DND-41 (cell line): ENCODE measurements around the gene SHMT2.
A peak's percentile ranks its signal among the peaks of the same experiment; 100 is the strongest.
"Not testable (repeated sequence)": the region's sequence is repeated elsewhere in the genome, so short reads cannot be mapped to it uniquely, and the experiment has no call there.

ENCODE experiments used
- ATAC-seq: fragments of 200-7000 bp; cut with Tn5 transposase; 3 replicates; pipeline ENCODE4 v1.9.1; 2021; ENCODE audit warnings: low read depth; ENCODE audit not compliant: insufficient read depth
- DNase-seq: peaks from one replicate; pipeline ENCODE4 v3.0.0-alpha.2; 2020
- H2AFZ ChIP-seq: 2 replicates; pipeline ENCODE4 v1.6.0; 2012; ENCODE audit warnings: low read depth, low read length
- H3K27ac ChIP-seq: 2 replicates; pipeline ENCODE4 v1.5.1; 2012; ENCODE audit warnings: low read length, inconsistent platforms
- H3K27me3 ChIP-seq: fragments of 200-600 bp; sonication (generic); 2 replicates; pipeline ENCODE4 v1.6.0; 2012; ENCODE audit warnings: low read length, mild to moderate bottlenecking, inconsistent platforms; ENCODE audit not compliant: insufficient read depth, poor library complexity
- H3K36me3 ChIP-seq: 2 replicates; pipeline ENCODE4 v1.5.1; 2012; ENCODE audit warnings: low read length, inconsistent platforms; ENCODE audit not compliant: insufficient read depth
- H3K4me1 ChIP-seq: 2 replicates; pipeline ENCODE4 v1.5.1; 2012; ENCODE audit warnings: mild to moderate bottlenecking, low read length; ENCODE audit not compliant: insufficient read depth
- H3K4me2 ChIP-seq: 2 replicates; pipeline ENCODE4 v1.6.0; 2012; ENCODE audit warnings: mild to moderate bottlenecking, moderate library complexity, low read length, inconsistent platforms; ENCODE audit not compliant: insufficient read depth
- H3K4me3 ChIP-seq, 2 experiments: fragments of 200-600 bp in 1 of 2; shearing (Covaris generic) in 1 of 2; 2 replicates each; pipeline ENCODE4 v1.5.1; 2012 to 2016; ENCODE audit warnings: inconsistent platforms in 2 of 2, low read length in 2 of 2, mild to moderate bottlenecking in 2 of 2, low read depth in 1 of 2, moderate library complexity in 1 of 2
- H3K79me2 ChIP-seq: 2 replicates; pipeline ENCODE4 v1.6.0; 2012; ENCODE audit warnings: low read length, inconsistent platforms; ENCODE audit not compliant: insufficient read depth
- H3K9ac ChIP-seq: 2 replicates; pipeline ENCODE4 v1.6.0; 2012; ENCODE audit warnings: low read depth, mild to moderate bottlenecking, inconsistent platforms, low read length, moderate library complexity
- H3K9me3 ChIP-seq: 2 replicates; pipeline ENCODE4 v1.5.1; 2012; ENCODE audit warnings: low read length, moderate library complexity, mild to moderate bottlenecking, inconsistent platforms; ENCODE audit not compliant: insufficient read depth, severe bottlenecking
- H4K20me1 ChIP-seq: 2 replicates; pipeline ENCODE4 v1.6.0; 2012; ENCODE audit warnings: low read length; ENCODE audit not compliant: insufficient read depth
- CTCF ChIP-seq: IDR thresholded peaks from 2 replicates; pipeline ENCODE4 v1.5.1; 2012; ENCODE audit warnings: borderline replicate concordance, low read length, moderate library complexity, mild to moderate bottlenecking; ENCODE audit not compliant: poor library complexity, severe bottlenecking; ENCODE audit errors: extremely low read depth
- EZH2 ChIP-seq: IDR thresholded peaks from 3 replicates; pipeline ENCODE4 v1.6.1; 2012; ENCODE audit warnings: borderline replicate concordance, low read depth, mild to moderate bottlenecking, moderate library complexity, low read length, inconsistent platforms; ENCODE audit not compliant: severe bottlenecking

SHMT2 gene

GRCh38 chr12:57278465-57279381 lies 49.2 kb downstream of the SHMT2 start:
- no peaks in the 10 kb centered on the region for H3K9me3 ChIP-seq
- no peak overlapping the region for H3K27ac ChIP-seq
- DNase-seq (no peak), ATAC-seq (no peak)
- peaks cover 68% of the 10 kb centered on the region for H3K36me3 ChIP-seq
- H3K4me1 ChIP-seq: peaks cover 22% of the 10 kb centered on the region
- H3K9ac ChIP-seq: no peak overlapping the region
- H4K20me1 ChIP-seq: no peaks in the 10 kb centered on the region
- H2AFZ ChIP-seq: no peak overlapping the region
- no peaks in the 10 kb centered on the region for H3K79me2 ChIP-seq
- TF ChIP-seq EZH2 (no peak), CTCF (no peak)
- H3K4me3 ChIP-seq: no peak overlapping the region
- H3K27me3 ChIP-seq: no peaks in the 10 kb centered on the region
- H3K4me2 ChIP-seq: no peak overlapping the region

- Histone ChIP-seq H4K20me1 (no peaks in the 10 kb centered on the region), H3K9me3 (no peaks in the 10 kb centered on the region), H2AFZ (no peak overlapping the region), H3K4me1 (peaks cover 22% of the 10 kb centered on the region), H3K79me2 (no peaks in the 10 kb centered on the region), H3K27me3 (no peaks in the 10 kb centered on the region), H3K36me3 (peaks cover 74% of the 10 kb centered on the region), H3K4me3 (no peak overlapping the region), H3K4me2 (peak overlapping the region; percentile 0; the same call in 1 of the 2 replicates), H3K27ac (peak overlapping the region; percentile 65), H3K9ac (no peak overlapping the region; the same call in 1 of the 2 replicates)
- TF ChIP-seq EZH2: no peak
- TF ChIP-seq CTCF: no peak
- DNase-seq (peak; percentile 60), ATAC-seq (peak; percentile 85)
These were observed 50.9 kb downstream of the SHMT2 start for GRCh38 chr12:57280211-57281062.

GRCh38 chr12:57282073-57282472 lies 52.6 kb downstream of the SHMT2 start:
- peaks cover 22% of the 10 kb centered on the region for H3K4me1 ChIP-seq
- not testable (repeated sequence) for H4K20me1 ChIP-seq, H3K4me2 ChIP-seq, H3K9ac ChIP-seq, H3K79me2 ChIP-seq, H3K27ac ChIP-seq, DNase-seq, H2AFZ ChIP-seq, H3K9me3 ChIP-seq, H3K27me3 ChIP-seq, H3K4me3 ChIP-seq, ATAC-seq
- H3K36me3 ChIP-seq: peaks cover 75% of the 10 kb centered on the region
